AG09319 (cell line): ENCODE results near the gene ACOXL.

Source experiments
- DNase-seq: peaks from one replicate; pipeline ENCODE4 v3.0.0-alpha.2; 2010; ENCODE audit warnings: low read depth; ENCODE audit errors: extremely low read depth
- CTCF ChIP-seq: IDR thresholded peaks from 2 replicates; pipeline ENCODE4 v1.5.1; 2011; ENCODE audit warnings: low read depth, mild to moderate bottlenecking, inconsistent platforms, low read length, moderate library complexity

The ACOXL gene

GRCh38 chr2:111161971-111162370 lies 429.6 kb downstream of the ACOXL start:
- no peak for TF ChIP-seq CTCF
- DNase-seq: no peak

DNA sequence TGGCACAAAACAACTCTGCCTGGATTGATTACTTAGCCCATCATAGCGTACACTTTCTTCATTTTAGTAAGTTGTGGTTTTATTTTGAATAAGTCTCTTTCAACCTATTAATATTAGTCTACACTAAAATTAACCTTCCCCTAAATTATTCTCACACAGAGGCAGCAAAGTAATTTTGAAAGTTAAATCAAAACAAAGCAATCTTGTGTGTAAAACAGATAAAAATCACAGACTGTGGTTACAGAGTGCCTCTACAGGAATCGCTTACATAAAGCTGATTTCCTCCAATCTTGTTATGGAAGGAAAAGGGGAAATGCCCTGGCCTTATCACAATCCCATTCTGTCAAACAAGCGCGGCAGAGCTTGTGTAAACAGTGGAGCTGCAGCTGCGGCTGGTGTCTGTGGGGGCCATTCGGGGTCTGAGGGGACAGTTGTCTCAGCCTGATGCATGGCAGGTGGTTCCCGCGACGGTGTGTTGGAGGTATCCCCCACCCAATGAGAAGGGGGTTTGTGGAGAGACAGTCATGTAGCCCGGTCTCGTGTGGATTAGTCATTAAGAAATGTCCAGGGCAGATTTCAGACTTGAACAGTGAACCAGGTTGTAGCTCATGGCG lies 430.5 kb downstream of the ACOXL start:
- DNase-seq: no peak
- no peak for TF ChIP-seq CTCF

- DNase-seq: no peak
- no peak for TF ChIP-seq CTCF
These were observed 431.7 kb downstream of the ACOXL start for GRCh38 chr2:111164078-111164477.

GRCh38 chr2:111165084-111165483 lies 432.7 kb downstream of the ACOXL start:
- no peak for TF ChIP-seq CTCF
- DNase-seq: no peak

DNA sequence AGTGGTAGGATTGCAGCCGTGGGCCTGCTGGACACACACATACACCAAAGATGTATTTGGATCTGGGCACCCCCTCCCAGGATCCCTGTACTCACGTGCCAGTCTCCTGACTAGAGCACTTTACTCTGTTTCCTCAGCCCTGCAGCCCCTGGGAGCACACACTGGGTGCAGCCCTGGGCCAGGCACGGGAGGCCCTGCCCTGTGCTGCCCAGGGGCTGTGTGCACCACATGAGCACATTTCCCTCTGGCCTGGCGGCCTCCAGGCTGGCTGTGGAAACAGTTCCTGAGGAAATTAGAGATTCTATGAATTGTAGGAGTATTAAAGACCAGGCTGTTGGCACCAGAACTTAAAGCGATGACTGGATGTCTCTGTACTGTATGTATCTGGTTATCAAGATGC lies 433.7 kb downstream of the ACOXL start:
- no peak for DNase-seq
- no peak for TF ChIP-seq CTCF

DNA sequence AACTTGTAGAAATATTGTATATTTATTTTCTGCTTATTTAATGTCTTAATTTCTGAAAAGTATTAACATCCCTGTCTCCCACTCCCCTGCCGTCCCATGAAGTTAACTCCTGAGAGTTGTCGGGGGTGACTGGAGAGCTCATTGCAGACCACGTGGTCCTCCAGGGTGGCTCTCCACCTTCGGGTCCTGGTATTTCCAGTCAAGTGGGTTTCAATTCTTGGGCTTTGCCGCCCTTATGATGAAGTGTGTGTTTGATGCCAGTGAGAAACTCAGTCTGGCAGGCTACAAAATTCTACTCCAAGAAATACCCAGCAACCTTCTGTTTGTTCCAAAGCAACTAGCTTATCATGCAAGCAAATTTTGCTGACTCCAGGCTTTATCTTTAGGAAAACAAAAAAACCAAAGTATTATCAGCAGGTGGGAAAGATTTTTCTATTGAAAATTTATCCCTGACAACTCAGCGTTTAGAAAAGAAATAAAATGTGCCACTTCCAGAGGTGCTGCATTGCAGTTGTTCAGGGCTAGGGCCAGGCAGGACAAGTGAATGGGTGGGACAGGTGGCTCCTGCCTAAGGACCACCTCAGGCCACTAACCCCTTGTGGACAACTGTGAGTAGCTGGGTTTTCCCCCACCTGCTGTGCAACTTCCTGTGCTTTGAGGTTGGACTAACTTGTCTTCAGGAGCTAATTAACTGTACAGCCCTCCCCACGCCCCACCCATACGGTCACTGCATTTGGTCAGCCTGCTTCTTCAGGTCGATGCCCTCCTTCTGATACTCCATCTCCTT lies 434.9 kb downstream of the ACOXL start:
- DNase-seq: no peak

DNA sequence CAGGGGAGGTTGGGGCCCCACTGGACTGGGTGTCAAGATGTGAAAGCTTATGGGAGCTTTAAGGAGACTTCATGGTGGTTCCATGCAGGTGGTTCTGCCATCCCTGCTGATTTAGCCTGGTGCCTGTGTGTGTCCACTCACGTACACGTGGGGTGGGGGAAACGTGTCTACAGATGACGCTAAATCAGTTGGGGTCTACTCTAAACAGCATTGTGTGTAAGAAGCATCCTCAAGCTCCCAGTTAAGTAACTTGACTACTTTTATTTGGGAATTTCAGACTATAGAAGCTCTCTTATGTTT lies 435.4 kb downstream of the ACOXL start:
- no peak for TF ChIP-seq CTCF
- DNase-seq: no peak

More for the DNA sequence above, 434.9 kb downstream of the ACOXL start:
- TF ChIP-seq CTCF: no peak
